GM23248 (cell line): Measurements from ENCODE around the gene NUCB1.

Source experiments
- EZH2 ChIP-seq: fragments of 200-600 bp; sonication (generic); IDR thresholded peaks from 2 replicates; pipeline ENCODE4 v1.6.1; 2018; ENCODE audit warnings: antibody characterized with exemption, mild to moderate bottlenecking; ENCODE audit not compliant: insufficient read depth, poor library complexity, severe bottlenecking
- EZH2phosphoT487 ChIP-seq: fragments of 200-600 bp; sonication (generic); IDR thresholded peaks from 2 replicates; pipeline ENCODE4 v1.6.1; 2018; ENCODE audit warnings: antibody characterized with exemption, moderate library complexity, mild to moderate bottlenecking, low read depth; ENCODE audit not compliant: insufficient read depth

DNA sequence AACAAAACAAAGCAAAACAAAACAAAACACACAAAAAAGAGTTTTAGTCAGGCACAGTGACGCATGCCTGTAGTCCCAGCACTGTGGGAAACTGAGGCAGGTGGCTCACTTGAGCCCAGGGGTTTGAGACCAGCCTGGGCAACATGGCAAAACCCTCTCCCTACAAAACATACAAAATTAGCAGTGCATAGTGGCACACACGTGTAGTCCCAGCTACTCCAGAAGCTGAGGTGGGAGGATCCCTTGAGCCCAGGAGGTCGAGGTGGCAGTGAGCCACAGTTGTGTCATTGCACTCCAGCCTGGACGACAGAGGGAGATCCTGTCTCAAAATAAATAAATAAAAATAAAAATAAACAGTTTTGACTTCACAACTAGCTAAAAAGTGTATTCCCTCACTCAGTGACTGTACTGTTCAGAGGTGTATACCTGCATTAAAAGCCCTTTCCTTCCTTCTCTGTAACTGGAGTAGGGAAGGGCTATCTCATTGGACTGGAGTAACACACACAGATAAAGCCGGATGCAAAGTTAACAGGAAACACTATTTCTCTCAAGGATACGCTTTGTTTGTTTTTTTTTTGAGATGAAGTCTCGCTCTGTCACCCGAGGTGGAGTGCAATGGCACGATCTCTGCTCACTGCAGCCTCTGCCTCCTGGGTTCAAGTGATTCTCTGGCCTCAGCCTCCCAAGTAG is 50.9 kb downstream of the NUCB1 start:
- TF ChIP-seq EZH2 (no peak), EZH2phosphoT487 (no peak)
